Stimulated activated CD8-positive, alpha-beta memory T cell treated with anti-CD3 and anti-CD28 coated beads, Interleukin-4, amount 100 ng/mL, for 48 hours (primary cell): ENCODE measurements around the gene ALX3.
"Not testable (repeated sequence)": the region's sequence is repeated elsewhere in the genome, so short reads cannot be mapped to it uniquely, and the experiment has no call there.

ENCODE experiments used
- DNase-seq: peaks from one replicate; pipeline ENCODE4 v3.0.0-alpha.2; 2020

Gene ALX3

DNA sequence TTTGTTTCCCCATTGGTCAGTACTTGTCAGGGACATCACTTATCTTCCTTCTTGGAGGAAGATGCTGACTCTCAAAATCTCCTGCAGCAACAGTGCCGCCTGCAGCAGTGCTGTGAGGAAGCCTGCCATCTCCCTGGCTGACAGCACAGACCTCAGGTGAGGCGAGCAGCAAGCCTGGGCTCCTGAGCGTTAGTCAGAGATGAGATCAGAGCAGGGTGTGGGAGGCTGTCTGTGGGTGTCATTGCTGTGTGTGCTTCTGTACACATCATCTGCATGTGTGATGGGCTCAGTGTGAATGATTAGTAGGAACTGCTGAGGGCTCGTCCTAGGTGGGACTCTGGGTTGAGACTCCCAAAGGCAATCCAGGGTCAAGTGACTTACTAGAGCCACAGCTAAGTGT lies 29.9 kb downstream of the ALX3 start:
- peak; percentile 60 for DNase-seq

GRCh38 chr1:110039641-110040040 lies 30.8 kb downstream of the ALX3 start:
- DNase-seq, result no peak

GRCh38 chr1:110038271-110038670 lies 32.2 kb downstream of the ALX3 start:
- no peak for DNase-seq

- DNase-seq, result no peak
Observed at GRCh38 chr1:110035236-110035752, 35.2 kb downstream of the ALX3 start.

GRCh38 chr1:110034451-110035235 lies 35.8 kb downstream of the ALX3 start, which contains the start of gene STRIP1:
Gene STRIP1, plus strand, starts transcription at chr1:110034624. Its CDS starts 14 bp downstream, at chr1:110034638.
- DNase-seq, result peak; percentile 92

GRCh38 chr1:110034040-110034450 lies 36.4 kb downstream of the ALX3 start:
- no peak for DNase-seq

- no peak for DNase-seq
Observed at GRCh38 chr1:110033421-110033820, 37.1 kb downstream of the ALX3 start.

- no peak for DNase-seq
Observed at GRCh38 chr1:110032327-110032726, 38.1 kb downstream of the ALX3 start.

DNA sequence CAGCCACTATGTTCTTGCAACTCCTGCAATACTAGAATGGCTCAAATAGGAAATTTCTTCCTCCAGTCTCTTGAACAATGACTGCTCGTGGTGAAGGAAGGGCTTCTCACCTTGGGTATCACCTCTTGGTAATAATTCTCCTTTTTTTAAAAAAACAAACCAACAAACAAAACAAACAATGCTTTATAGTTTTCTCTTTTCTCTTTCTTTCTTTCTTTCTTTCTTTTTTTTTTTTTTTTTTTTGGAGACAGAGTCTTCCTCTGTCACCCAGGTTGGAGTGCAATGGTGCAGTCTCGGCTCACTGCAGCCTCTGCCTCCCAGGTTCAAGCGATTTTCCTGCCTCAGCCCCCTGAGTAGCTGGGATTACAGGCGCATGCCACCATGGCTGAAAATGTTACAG lies 39.8 kb downstream of the ALX3 start:
- DNase-seq, result not testable (repeated sequence)

GRCh38 chr1:110024613-110025012 lies 45.9 kb downstream of the ALX3 start:
- no peak for DNase-seq

GRCh38 chr1:110021285-110021684 lies 49.2 kb downstream of the ALX3 start:
- DNase-seq, result no peak

DNA sequence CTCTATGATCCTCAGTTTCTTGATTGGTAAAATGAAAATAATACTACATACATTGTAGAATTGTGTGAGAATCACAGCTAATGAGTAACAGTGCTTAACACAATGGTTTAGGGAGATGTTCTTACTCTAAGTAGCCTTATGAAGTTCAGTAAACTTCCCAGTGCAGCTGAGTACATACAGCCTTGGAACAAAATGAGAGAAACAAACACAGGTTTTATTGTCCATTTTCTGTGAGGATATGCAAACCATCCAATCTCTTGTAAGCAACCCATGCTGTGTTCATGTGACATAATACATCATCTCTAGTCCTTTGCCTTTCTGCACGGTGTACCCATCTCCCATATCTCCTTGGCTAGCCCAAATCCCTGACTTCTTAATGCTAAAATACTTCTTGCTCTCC lies 50.7 kb downstream of the ALX3 start:
- no peak for DNase-seq

- DNase-seq, result no peak
Observed at GRCh38 chr1:110018396-110018795, 52.1 kb downstream of the ALX3 start.

DNA sequence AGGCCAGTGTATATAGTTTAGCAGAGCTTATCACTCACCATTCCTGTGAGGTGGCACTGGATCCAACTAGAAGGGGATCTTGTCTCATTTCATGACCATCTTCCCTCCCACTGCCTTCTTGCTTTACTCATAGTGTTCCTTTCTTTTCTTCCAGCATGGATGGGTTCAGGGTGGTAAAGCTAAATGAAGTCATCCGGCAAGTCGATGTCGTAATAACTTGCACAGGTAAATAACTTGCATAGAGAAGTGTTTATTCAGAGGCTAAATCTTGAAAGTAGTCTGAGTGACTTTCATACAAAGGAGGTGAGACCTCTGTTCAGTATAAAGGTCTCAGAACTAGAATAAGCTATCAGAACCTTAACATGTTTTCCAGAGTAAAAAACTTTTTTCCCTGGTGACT lies 52.7 kb downstream of the ALX3 start:
- DNase-seq, result no peak

GRCh38 chr1:110012100-110012780 lies 58.2 kb downstream of the ALX3 start:
- DNase-seq, result no peak

- no peak for DNase-seq
Observed at GRCh38 chr1:110011527-110012041, 58.9 kb downstream of the ALX3 start.
